ENCODE data around the gene ZNF423.

ZNF423 gene

GRCh38 chr16:49494474-49494873 is 361.4 kb downstream of the ZNF423 start:
- Histone ChIP-seq H3K36me3 (ENCODE audit: control insufficient read depth in 2 of 2, insufficient read depth in 2 of 2, low read length in 2 of 2) (no peaks in the 10 kb centered on the region), H3K27me3 (ENCODE audit: control insufficient read depth in 2 of 2, insufficient read depth in 2 of 2, low read length in 2 of 2) (no peaks in the 10 kb centered on the region), H3K4me3 (ENCODE audit: low read length in 2 of 2) (no peak overlapping the region), H3K9me3 (ENCODE audit: control insufficient read depth in 2 of 2, low read length in 2 of 2) (no peaks in the 10 kb centered on the region), H3K4me1 (ENCODE audit: control insufficient read depth in 2 of 2, insufficient read depth in 2 of 2, low read length in 2 of 2) (no peaks in the 10 kb centered on the region), H3K27ac (ENCODE audit: low read depth in 2 of 2, low read length in 2 of 2) (no peak overlapping the region), H3K9ac (ENCODE audit: low read depth in 1 of 2, low read length in 2 of 2) (no peak overlapping the region)

- H3K4me1 ChIP-seq (ENCODE audit: control insufficient read depth in 2 of 2, insufficient read depth in 2 of 2, low read length in 2 of 2) = no peaks in the 10 kb centered on the region
- H3K9ac ChIP-seq (ENCODE audit: low read depth in 1 of 2, low read length in 2 of 2) = no peak overlapping the region
- H3K4me3 ChIP-seq (ENCODE audit: low read length in 2 of 2) = no peak overlapping the region
- no peaks in the 10 kb centered on the region for H3K36me3 ChIP-seq (ENCODE audit: control insufficient read depth in 2 of 2, insufficient read depth in 2 of 2, low read length in 2 of 2)
- no peak overlapping the region for H3K27ac ChIP-seq (ENCODE audit: low read depth in 2 of 2, low read length in 2 of 2)
- H3K27me3 ChIP-seq (ENCODE audit: control insufficient read depth in 2 of 2, insufficient read depth in 2 of 2, low read length in 2 of 2) = no peaks in the 10 kb centered on the region
- H3K9me3 ChIP-seq (ENCODE audit: control insufficient read depth in 2 of 2, low read length in 2 of 2) = no peaks in the 10 kb centered on the region
These were observed 362.1 kb downstream of the ZNF423 start for GRCh38 chr16:49493836-49494235.

GRCh38 chr16:49492896-49493626 is 362.9 kb downstream of the ZNF423 start:
- Histone ChIP-seq H3K9ac (ENCODE audit: low read depth in 1 of 2, low read length in 2 of 2) (no peak overlapping the region), H3K27ac (ENCODE audit: low read depth in 2 of 2, low read length in 2 of 2) (no peak overlapping the region), H3K27me3 (ENCODE audit: control insufficient read depth in 2 of 2, insufficient read depth in 2 of 2, low read length in 2 of 2) (no peaks in the 10 kb centered on the region), H3K4me1 (ENCODE audit: control insufficient read depth in 2 of 2, insufficient read depth in 2 of 2, low read length in 2 of 2) (no peaks in the 10 kb centered on the region), H3K36me3 (ENCODE audit: control insufficient read depth in 2 of 2, insufficient read depth in 2 of 2, low read length in 2 of 2) (no peaks in the 10 kb centered on the region), H3K9me3 (ENCODE audit: control insufficient read depth in 2 of 2, low read length in 2 of 2) (no peaks in the 10 kb centered on the region), H3K4me3 (ENCODE audit: low read length in 2 of 2) (no peak overlapping the region)

DNA sequence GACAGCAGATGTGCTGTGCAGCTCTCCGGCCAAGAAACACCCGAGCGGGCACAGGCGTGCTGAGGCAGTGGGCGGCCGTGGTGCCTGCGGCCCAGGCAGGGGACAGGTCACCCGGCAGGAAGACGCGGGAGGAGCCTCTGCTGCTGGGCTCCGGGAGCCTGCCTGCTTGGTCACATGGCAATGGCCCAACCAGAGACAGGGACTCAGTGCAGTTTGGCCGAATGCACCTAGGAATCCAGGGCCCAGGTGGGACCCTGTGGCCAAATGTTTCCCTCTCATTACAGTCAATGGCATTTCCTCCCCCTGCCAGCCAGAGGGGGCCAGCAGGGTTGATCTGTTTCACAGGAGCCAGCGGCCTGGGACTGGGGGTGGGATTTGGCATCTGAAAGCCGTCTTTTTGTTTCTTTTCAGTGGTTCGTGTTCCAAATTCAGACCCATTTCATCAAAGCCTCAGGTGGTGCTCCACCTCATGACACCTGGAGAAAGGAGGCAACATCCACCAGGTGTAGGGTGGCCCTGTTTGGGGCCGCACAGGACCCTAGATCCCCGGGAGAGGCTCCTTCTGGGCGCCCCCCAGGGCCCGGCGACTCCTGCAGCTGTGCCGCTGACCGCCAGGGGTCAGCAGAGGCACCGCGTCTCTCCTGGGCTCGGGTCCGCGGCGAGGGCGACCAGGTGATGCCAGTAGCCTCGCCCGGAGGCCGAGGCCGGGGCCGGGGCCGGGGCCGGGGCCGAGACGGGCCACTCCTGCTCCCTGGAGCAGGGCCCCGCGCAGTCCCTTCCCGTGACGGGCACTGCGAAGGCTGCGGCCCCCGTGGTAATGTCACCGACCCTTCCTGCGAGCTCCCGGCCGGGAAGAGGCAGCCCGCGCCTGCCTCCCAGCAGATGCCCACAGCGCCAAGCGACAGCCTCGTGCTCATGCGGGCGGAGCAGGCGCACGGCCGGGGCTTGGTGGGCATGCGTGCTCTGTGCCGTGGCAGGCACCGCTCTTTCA is 363.8 kb downstream of the ZNF423 start:
- Histone ChIP-seq H3K9me3 (ENCODE audit: control insufficient read depth in 2 of 2, low read length in 2 of 2) (no peaks in the 10 kb centered on the region), H3K9ac (ENCODE audit: low read depth in 1 of 2, low read length in 2 of 2) (no peak overlapping the region), H3K4me3 (ENCODE audit: low read length in 2 of 2) (peak overlapping the region in 1 of 2 donors; percentile 37), H3K27ac (ENCODE audit: low read depth in 2 of 2, low read length in 2 of 2) (no peak overlapping the region), H3K36me3 (ENCODE audit: control insufficient read depth in 2 of 2, insufficient read depth in 2 of 2, low read length in 2 of 2) (no peaks in the 10 kb centered on the region), H3K4me1 (ENCODE audit: control insufficient read depth in 2 of 2, insufficient read depth in 2 of 2, low read length in 2 of 2) (no peaks in the 10 kb centered on the region), H3K27me3 (ENCODE audit: control insufficient read depth in 2 of 2, insufficient read depth in 2 of 2, low read length in 2 of 2) (no peaks in the 10 kb centered on the region)

DNA sequence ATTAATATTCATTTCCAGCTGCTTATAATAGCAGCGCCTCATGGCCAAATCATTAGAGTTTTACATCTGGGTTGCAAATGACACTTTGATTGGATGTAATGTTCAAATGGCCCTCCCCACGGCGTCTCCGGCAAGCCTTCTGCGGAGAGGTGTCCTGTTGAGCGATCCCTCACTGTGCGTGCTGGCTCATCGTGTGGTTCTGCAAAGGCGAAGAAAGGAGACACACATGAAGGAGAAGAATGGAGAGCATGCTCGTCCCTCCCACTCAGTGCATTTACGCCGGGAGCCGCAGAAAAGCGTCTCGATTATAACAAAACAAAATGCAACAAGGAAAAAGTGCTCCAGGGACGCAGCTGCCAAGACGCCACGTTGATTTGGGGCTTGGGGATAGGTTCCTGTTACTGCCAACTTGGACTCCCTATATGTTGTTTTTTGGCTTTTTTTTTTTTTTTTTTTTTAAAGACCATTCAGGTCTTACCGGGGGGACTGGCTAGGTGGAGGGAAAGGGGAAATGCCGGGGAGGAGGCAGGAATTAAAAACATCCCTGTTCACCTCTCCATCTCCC is 364.7 kb downstream of the ZNF423 start:
- Histone ChIP-seq H3K4me3 (ENCODE audit: low read length in 2 of 2) (no peak overlapping the region), H3K9ac (ENCODE audit: low read depth in 1 of 2, low read length in 2 of 2) (no peak overlapping the region), H3K36me3 (ENCODE audit: control insufficient read depth in 2 of 2, insufficient read depth in 2 of 2, low read length in 2 of 2) (no peaks in the 10 kb centered on the region), H3K27me3 (ENCODE audit: control insufficient read depth in 2 of 2, insufficient read depth in 2 of 2, low read length in 2 of 2) (no peaks in the 10 kb centered on the region), H3K4me1 (ENCODE audit: control insufficient read depth in 2 of 2, insufficient read depth in 2 of 2, low read length in 2 of 2) (no peaks in the 10 kb centered on the region), H3K9me3 (ENCODE audit: control insufficient read depth in 2 of 2, low read length in 2 of 2) (no peaks in the 10 kb centered on the region), H3K27ac (ENCODE audit: low read depth in 2 of 2, low read length in 2 of 2) (no peak overlapping the region)

DNA sequence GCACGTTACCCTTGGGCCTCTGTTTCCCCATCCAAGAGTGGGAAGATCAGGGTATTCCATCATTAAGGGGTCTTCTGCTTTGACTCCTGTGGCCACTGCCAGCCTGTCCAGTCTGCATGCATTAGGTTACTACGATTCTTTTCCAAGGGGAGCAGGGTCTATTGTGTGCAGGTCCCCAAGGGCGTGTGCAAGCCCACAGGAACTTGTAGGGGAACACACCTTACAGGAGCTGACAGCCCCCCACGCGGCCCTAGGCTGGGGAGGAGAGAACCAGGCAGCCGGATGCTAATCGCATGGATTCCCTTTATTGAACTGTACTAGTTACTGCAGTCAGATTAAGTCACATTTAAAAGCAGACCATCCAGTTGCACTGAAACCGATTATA is 365.6 kb downstream of the ZNF423 start:
- H3K4me1 ChIP-seq (ENCODE audit: control insufficient read depth in 2 of 2, insufficient read depth in 2 of 2, low read length in 2 of 2) = no peaks in the 10 kb centered on the region

DNA sequence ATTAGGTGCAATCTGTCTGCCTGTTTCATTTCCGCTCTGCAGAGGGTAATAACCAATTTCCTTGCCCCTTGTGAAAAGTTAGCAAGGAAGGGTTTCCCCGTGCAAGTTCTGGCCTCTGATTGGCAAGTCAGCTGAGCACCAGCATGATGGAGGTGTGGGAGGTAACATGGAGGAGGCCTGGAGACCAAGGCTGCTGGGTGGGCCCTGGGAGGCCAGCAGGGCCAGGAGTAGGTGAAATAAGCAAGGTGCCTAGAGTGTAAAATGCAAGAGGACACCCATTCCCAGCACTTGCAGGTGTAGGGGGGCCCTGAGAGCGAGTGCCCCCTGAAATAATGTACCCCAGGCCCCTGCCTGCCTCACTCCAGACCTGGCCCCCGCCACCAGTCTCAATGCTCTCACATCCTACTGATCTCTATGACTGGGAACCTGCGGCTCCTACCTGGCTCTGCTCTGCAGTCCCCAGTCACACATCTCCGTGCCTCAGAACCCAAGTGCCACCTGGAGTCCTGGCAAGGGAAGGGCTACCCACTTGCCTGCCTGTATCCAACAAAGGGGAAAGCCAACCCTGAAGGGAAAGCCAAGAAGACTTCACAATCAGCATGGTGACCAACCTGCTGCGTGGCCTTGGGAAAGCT is 366.1 kb downstream of the ZNF423 start:
- Histone ChIP-seq H3K9me3 (ENCODE audit: control insufficient read depth in 2 of 2, low read length in 2 of 2) (no peaks in the 10 kb centered on the region), H3K36me3 (ENCODE audit: control insufficient read depth in 2 of 2, insufficient read depth in 2 of 2, low read length in 2 of 2) (no peaks in the 10 kb centered on the region), H3K4me1 (ENCODE audit: control insufficient read depth in 2 of 2, insufficient read depth in 2 of 2, low read length in 2 of 2) (no peaks in the 10 kb centered on the region), H3K27me3 (ENCODE audit: control insufficient read depth in 2 of 2, insufficient read depth in 2 of 2, low read length in 2 of 2) (no peaks in the 10 kb centered on the region), H3K9ac (ENCODE audit: low read depth in 1 of 2, low read length in 2 of 2) (no peak overlapping the region), H3K27ac (ENCODE audit: low read depth in 2 of 2, low read length in 2 of 2) (no peak overlapping the region), H3K4me3 (ENCODE audit: low read length in 2 of 2) (no peak overlapping the region)

More for the DNA sequence above, 365.6 kb downstream of the ZNF423 start:
- H3K4me3 ChIP-seq (ENCODE audit: low read length in 2 of 2) = no peak overlapping the region
- H3K27me3 ChIP-seq (ENCODE audit: control insufficient read depth in 2 of 2, insufficient read depth in 2 of 2, low read length in 2 of 2) = no peaks in the 10 kb centered on the region
- H3K27ac ChIP-seq (ENCODE audit: low read depth in 2 of 2, low read length in 2 of 2) = no peak overlapping the region
- no peak overlapping the region for H3K9ac ChIP-seq (ENCODE audit: low read depth in 1 of 2, low read length in 2 of 2)
- H3K36me3 ChIP-seq (ENCODE audit: control insufficient read depth in 2 of 2, insufficient read depth in 2 of 2, low read length in 2 of 2) = no peaks in the 10 kb centered on the region
- no peaks in the 10 kb centered on the region for H3K9me3 ChIP-seq (ENCODE audit: control insufficient read depth in 2 of 2, low read length in 2 of 2)

DNA sequence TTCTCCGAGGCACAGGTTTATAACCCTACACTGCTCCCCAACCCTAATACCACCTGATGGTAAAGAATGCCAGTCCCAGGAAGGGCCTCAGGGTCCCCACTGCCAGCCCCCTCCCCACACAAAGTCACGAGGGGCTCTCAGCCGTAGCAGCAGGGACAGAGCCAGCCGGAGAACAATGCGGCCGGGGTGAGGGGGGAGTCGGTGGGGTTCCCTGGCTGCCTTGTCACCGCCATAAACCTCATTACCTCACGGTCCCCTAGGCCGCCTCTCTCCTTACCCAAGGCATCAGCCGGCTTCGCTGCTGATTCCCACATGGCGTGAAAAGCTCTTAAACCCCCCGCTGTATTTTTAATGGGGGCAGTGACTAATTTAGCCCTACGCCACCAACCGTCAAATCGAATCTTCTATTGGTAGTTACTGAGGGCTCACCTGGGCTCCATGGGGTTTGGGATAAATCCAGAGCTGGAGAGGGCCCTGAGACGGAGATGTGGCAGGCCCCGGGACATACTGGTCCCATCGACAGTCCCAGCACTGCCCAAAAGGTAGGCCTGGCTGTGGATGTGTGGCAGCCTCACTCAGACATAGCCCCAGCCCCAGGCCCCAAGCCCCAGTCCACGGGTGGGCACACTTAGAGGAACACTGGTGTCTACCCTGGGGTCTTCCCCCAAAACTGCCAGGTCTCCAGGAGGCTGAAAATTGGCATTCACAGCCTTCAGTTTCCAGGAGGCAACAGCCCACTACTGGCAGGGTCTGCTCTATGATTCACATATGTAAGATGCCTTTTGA is 367.0 kb downstream of the ZNF423 start:
- no peaks in the 10 kb centered on the region for H3K36me3 ChIP-seq (ENCODE audit: control insufficient read depth in 2 of 2, insufficient read depth in 2 of 2, low read length in 2 of 2)
- H3K4me3 ChIP-seq (ENCODE audit: low read length in 2 of 2) = no peak overlapping the region
- H3K9ac ChIP-seq (ENCODE audit: low read depth in 1 of 2, low read length in 2 of 2) = no peak overlapping the region
- H3K4me1 ChIP-seq (ENCODE audit: control insufficient read depth in 2 of 2, insufficient read depth in 2 of 2, low read length in 2 of 2) = no peaks in the 10 kb centered on the region
- no peak overlapping the region for H3K27ac ChIP-seq (ENCODE audit: low read depth in 2 of 2, low read length in 2 of 2)
- H3K9me3 ChIP-seq (ENCODE audit: control insufficient read depth in 2 of 2, low read length in 2 of 2) = no peaks in the 10 kb centered on the region
- H3K27me3 ChIP-seq (ENCODE audit: control insufficient read depth in 2 of 2, insufficient read depth in 2 of 2, low read length in 2 of 2) = no peaks in the 10 kb centered on the region

GRCh38 chr16:49488336-49488735 is 367.6 kb downstream of the ZNF423 start:
- H3K9ac ChIP-seq (ENCODE audit: low read depth in 1 of 2, low read length in 2 of 2) = no peak overlapping the region
- H3K27ac ChIP-seq (ENCODE audit: low read depth in 2 of 2, low read length in 2 of 2) = no peak overlapping the region
- no peak overlapping the region for H3K4me3 ChIP-seq (ENCODE audit: low read length in 2 of 2)
- H3K36me3 ChIP-seq (ENCODE audit: control insufficient read depth in 2 of 2, insufficient read depth in 2 of 2, low read length in 2 of 2) = no peaks in the 10 kb centered on the region
- H3K27me3 ChIP-seq (ENCODE audit: control insufficient read depth in 2 of 2, insufficient read depth in 2 of 2, low read length in 2 of 2) = no peaks in the 10 kb centered on the region
- no peaks in the 10 kb centered on the region for H3K4me1 ChIP-seq (ENCODE audit: control insufficient read depth in 2 of 2, insufficient read depth in 2 of 2, low read length in 2 of 2)
- no peaks in the 10 kb centered on the region for H3K9me3 ChIP-seq (ENCODE audit: control insufficient read depth in 2 of 2, low read length in 2 of 2)
